ENCODE results near the gene FCRL3.

Gene FCRL3

GRCh38 chr1:157682710-157683437 is 17.7 kb downstream of the FCRL3 start:
- no peak for DNase-seq

GRCh38 chr1:157678721-157679120 is 21.8 kb downstream of the FCRL3 start:
- DNase-seq: no peak

GRCh38 chr1:157673008-157673407 is 27.6 kb downstream of the FCRL3 start:
- no peak for DNase-seq

- DNase-seq: no peak
Observed at GRCh38 chr1:157671895-157672294, 28.7 kb downstream of the FCRL3 start.

- DNase-seq: no peak
Observed at GRCh38 chr1:157659576-157660247, 40.9 kb downstream of the FCRL3 start.

GRCh38 chr1:157658571-157658970 is 42.0 kb downstream of the FCRL3 start:
- no peak for DNase-seq

- no peak for DNase-seq
Observed at GRCh38 chr1:157653494-157653873, 47.1 kb downstream of the FCRL3 start.

GRCh38 chr1:157652859-157653493 is 47.6 kb downstream of the FCRL3 start:
- no peak for DNase-seq

- no peak for DNase-seq
Observed at GRCh38 chr1:157648317-157648716, 52.3 kb downstream of the FCRL3 start.

GRCh38 chr1:157646144-157646543 is 54.4 kb downstream of the FCRL3 start:
- DNase-seq: no peak

GRCh38 chr1:157641177-157641576 is 59.4 kb downstream of the FCRL3 start:
- DNase-seq: no peak

- DNase-seq: no peak
Observed at GRCh38 chr1:157639800-157640199, 60.8 kb downstream of the FCRL3 start.

- no peak for DNase-seq
Observed at GRCh38 chr1:157628773-157629172, 71.8 kb downstream of the FCRL3 start.
